Measurements from ENCODE around the gene GMNN.
"Not testable (repeated sequence)": the region's sequence is repeated elsewhere in the genome, so short reads cannot be mapped to it uniquely, and the experiment has no call there.

The GMNN gene

GRCh38 chr6:24761193-24761835, 13.4 kb upstream of the GMNN start:
- in situ Hi-C loops (cut with MboI; ENCODE audit: low sequenced_read_pairs) = no loop called here

DNA sequence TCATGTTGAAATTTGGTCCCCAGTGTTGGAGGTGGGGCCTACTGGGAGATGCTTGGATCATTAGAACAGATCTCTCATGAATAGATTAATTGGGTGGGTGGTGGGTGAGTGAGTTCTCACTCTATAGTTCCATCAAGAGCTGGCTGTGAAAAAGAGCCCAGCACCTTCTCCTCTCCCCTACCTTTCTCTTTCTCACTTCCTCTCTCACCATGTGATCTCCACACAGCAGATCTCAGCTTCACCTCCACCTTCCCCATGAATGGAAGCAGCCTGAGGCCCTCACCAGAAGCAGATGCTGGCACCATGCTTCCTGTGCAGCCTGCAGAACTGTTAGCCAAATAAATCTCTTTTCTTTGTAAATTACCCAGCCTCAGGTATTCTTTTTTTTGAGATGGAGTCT, 12.9 kb upstream of the GMNN start:
- in situ Hi-C loops (cut with MboI; ENCODE audit: low sequenced_read_pairs) = no loop called here

GRCh38 chr6:24763578-24763977, 11.2 kb upstream of the GMNN start:
- in situ Hi-C loops (cut with MboI; ENCODE audit: low sequenced_read_pairs) = no loop called here

DNA sequence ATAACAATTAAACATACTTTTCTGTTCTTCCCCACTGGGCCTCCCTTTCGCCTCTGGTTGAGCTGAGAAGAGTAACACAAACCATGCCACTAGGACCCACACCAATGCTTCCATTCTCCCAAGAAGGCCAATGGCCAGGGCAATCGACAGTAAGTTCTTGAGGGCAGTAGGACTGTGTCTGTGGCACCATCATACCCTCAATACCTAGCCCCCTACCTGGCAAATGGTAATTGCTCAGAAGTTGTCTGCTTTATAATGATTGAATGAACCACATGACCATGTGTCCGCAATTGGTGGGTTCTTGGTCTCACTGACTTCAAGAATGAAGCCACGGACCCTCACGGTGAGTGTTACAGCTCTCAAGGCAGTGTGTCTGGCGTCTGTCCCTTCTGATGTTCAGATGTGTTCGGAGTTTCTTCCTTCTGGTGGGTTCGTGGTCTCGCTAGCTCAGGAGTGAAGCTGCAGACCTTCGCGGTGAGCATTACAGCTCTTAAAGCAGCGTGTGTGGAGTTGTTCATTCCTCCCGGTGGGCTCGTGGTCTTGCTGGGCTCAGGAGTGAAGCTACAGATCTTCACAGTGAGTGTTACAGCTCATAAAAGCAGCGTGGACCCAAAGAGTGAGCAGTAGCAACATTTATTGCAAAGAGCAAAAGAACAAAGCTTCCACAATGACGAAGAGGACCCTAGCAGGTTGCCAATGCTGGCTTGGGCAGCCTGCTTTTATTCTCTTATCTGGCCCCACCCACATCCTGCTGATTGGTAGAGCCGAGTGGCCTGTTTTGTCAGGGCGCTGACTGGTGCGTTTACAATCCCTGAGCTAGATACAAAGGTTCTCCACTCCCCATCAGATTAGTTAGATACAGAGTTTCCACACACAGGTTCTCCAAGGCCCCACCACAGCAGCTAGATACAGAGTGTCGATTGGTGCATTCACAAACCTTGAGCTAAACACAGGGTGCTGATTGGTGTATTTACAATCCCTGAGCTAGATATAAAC, 9.6 kb upstream of the GMNN start:
- in situ Hi-C loops (cut with MboI; ENCODE audit: low sequenced_read_pairs) = not testable (repeated sequence)

GRCh38 chr6:24765968-24766367, 8.8 kb upstream of the GMNN start:
- in situ Hi-C loops (cut with MboI; ENCODE audit: low sequenced_read_pairs) = not testable (repeated sequence)

DNA sequence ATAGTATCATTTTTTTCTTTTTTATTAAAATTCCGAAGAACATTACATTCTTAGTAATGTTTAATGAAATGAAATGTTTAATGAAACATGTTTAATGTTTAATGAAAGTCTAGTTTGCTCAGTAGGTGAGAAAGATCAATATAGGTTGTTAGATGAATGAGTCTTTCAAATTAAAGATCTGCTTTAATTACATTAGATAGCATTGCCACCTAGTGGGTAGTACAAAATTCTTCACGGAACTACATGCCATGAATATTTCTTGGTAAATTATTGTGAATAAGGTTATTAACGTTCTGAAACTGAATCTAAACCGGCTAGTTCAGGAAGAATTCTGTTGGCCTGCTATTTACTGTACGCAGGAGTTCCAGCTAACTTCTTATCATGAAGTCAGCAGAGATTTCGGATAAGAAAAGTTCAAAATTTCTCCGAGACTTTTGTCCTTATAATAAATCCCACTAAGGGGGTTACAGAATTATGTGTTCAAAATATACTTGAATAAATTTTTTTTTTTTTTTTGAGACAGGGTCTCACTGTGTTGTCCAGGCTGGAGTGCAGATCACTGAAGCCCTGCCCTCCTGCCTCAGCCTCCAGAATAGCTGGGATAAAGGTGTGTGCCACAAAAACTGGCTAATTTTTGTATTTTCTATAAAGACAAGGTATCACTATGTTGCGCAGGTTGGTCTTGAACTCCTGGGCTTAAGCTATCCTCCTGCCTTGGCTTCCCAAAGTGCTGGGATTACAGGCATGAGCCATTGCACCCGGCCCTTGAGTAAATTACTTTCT, 7.9 kb upstream of the GMNN start:
- in situ Hi-C loops (cut with MboI; ENCODE audit: low sequenced_read_pairs) = no loop called here

DNA sequence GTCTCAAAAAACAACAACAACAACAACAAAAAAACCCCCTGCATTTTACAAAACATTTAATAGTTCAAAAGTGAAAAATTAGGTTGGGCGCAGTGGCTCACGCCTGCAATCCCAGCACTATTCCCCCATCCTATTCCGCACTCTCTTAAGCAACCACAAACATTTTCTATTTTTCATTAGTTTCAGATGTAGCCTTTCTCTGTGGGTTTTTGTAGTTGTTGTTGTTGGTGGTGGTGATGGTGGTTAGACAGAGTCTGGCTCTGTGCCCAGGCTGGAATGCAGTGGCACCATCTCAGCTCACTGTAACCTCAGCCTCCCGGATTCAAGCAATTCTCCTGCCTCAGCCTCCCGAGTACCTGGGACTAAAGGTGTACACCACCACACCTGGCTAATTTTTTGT, 6.4 kb upstream of the GMNN start:
- in situ Hi-C loops (cut with MboI; ENCODE audit: low sequenced_read_pairs) = no loop called here

GRCh38 chr6:24775520-24776058, 852 bp downstream of the GMNN start:
- in situ Hi-C loops (cut with MboI; ENCODE audit: low sequenced_read_pairs) = no loop called here

- in situ Hi-C loops (cut with MboI; ENCODE audit: low sequenced_read_pairs) = no loop called here
Measured at GRCh38 chr6:24777227-24777626, 2.5 kb downstream of the GMNN start.

GRCh38 chr6:24778121-24778520, 3.4 kb downstream of the GMNN start:
- in situ Hi-C loops (cut with MboI; ENCODE audit: low sequenced_read_pairs) = no loop called here

GRCh38 chr6:24778878-24779277, 4.1 kb downstream of the GMNN start:
- in situ Hi-C loops (cut with MboI; ENCODE audit: low sequenced_read_pairs) = no loop called here

DNA sequence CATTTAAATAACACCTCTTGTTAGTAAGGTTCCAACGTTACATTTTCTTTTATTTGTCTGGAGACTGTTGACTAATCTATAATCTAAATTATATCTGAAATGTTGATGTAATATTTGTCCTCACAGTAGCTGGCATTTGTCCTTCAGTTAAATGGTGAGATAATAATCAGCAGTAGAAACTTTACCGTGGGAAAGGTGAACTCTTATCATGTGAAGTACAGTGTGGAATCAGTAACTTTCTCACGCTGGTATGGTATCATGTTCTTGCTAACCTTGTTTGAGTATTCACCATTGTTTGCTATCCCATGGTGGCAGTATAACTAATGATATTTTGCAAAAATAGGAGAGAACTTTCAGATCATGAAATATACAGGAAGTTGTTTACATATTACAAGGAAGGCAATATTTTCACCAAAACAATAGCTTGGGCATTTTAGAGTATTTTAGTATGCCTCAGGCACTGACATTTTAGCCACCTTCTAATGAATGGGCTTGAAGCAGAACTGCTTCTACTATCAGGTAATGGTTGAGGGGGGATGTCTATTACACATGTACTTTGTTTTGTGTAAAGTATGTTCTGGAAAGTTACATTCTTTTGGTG, 4.8 kb downstream of the GMNN start:
- in situ Hi-C loops (cut with MboI; ENCODE audit: low sequenced_read_pairs) = no loop called here

DNA sequence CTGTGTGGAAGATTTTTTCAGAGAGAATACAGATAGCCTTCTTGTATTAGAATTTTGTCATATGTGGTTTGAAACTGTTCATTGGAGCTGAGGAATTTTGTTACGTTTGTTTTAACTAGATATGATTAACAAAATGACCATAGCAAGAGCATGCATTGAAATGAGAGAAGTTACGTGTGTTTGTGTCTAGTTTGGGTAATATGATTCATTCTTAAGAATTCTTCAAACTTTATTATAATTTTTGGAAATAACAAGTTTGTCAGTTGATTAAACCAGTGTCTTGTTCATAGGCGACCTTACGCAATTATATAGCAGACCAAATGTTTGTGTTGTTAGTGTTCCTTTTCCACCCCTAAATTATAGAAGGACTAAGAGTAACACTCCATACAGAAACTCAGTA, 5.5 kb downstream of the GMNN start:
- in situ Hi-C loops (cut with MboI; ENCODE audit: low sequenced_read_pairs) = no loop called here

- in situ Hi-C loops (cut with MboI; ENCODE audit: low sequenced_read_pairs) = no loop called here
Measured at GRCh38 chr6:24788031-24788665, 13.4 kb downstream of the GMNN start.

DNA sequence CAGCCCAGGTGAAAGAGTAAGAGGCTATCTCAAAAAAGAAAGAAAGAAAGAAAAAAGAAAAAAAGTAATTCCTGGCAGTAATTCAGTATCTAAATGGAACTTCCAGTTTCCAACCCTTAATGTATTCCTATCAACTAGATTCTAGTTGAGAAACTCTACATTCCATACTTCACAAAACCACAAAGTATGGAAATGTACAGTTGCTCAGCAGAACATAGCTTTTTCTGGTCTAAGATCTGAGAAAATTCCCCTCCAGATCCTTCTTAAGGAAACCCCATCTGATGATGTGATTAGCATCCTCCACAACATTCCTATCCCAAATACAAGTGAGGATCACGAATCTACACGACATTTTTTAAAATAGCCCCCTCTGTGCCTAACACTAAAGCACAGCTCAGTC, 20.4 kb downstream of the GMNN start:
- in situ Hi-C loops (cut with MboI; ENCODE audit: low sequenced_read_pairs) = no loop called here

- in situ Hi-C loops (cut with MboI; ENCODE audit: low sequenced_read_pairs) = no loop called here
Measured at GRCh38 chr6:24796616-24797290, 22.0 kb downstream of the GMNN start.

DNA sequence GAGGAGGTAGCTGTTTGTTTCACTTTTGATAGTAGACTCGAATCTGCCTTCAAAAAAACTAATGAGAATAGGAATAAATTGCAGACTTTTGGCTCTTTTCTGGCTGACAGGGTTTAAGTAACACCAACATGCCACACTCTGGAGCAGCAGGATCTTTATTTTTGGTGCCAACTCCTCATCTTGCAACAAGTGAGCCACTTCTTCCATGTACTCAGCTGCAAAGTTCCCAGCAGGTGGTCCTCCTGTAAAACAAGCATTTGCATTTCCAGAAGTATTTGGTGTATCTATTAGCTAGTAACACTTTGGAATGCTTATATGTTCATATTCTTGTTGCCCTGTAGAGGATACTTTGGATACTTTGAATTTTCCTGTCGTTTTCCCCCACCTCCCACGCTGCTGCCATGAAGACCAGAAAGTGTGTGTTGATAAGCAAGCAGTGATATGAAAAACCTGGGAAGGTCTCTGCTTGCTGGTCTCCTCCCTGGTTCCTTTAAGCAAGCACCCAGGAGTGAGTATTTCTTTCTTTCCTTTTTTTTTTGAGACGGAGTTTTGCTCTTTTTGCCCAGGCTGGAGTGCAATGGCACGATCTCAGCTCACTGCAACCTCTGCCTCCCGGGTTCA, 23.0 kb downstream of the GMNN start:
- in situ Hi-C loops (cut with MboI; ENCODE audit: low sequenced_read_pairs) = no loop called here

GRCh38 chr6:24798740-24799540, 24.2 kb downstream of the GMNN start, which contains the start of gene ARMH2:
Gene ARMH2, minus strand, starts transcription at chr6:24798917. Its CDS starts 60 bp downstream, at chr6:24798857.
- in situ Hi-C loops (cut with MboI; ENCODE audit: low sequenced_read_pairs) = no loop called here
